DMS53 treated with DMSO at 0.1 percent for 48 hours (cell line): ENCODE measurements around the gene ZNF280B.
"Not testable (repeated sequence)": the region's sequence is repeated elsewhere in the genome, so short reads cannot be mapped to it uniquely, and the experiment has no call there.

Source experiments
- DNase-seq: peaks from one replicate; lab custom pipeline; 2025; ENCODE audit not compliant: unreplicated experiment; lab: John Stamatoyannopoulos, UW

Gene ZNF280B

GRCh38 chr22:22535662-22536061 lies 27.1 kb upstream of the ZNF280B start:
- no peak for DNase-seq

- no peak for DNase-seq
Measured at GRCh38 chr22:22534604-22535415, 26.3 kb upstream of the ZNF280B start.

DNA sequence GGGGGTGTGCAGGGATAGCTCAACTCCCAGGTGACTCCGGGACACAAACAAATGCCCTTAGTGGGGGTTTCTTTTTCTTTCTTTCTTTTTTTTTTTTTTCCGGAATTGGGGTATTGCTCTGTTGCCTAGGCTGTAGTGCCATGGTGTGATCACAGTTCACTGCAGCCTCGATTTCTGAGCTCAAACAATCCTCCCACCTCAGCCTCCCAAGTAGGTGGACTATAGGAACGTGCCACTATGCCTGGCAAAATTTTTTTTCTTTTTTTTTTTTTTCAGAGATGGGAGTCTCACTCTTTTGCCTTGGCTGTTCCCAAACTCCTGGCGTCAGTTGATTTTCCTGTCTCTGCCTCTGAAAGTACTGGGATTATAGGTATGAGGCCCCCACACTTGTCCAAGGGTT lies 25.3 kb upstream of the ZNF280B start:
- DNase-seq: no peak

DNA sequence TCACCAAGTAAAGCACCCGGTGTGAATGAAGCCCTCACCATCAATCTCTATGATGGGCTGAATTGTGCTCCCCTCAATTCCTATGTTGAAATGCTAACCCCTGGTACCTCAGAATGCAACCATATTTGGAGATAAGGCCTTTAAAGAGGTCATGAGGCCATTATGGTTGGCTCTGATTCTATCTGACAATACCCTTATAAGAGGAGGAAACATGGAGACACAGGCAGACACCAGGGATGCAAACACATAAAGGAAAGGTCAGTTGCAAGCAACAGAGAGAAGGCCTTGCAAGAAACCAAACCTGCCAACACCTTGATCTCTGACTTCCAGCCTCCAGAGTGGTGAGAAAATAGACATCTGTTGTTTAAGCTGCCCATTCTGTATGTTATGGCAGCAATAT lies 24.9 kb upstream of the ZNF280B start:
- DNase-seq: no peak

DNA sequence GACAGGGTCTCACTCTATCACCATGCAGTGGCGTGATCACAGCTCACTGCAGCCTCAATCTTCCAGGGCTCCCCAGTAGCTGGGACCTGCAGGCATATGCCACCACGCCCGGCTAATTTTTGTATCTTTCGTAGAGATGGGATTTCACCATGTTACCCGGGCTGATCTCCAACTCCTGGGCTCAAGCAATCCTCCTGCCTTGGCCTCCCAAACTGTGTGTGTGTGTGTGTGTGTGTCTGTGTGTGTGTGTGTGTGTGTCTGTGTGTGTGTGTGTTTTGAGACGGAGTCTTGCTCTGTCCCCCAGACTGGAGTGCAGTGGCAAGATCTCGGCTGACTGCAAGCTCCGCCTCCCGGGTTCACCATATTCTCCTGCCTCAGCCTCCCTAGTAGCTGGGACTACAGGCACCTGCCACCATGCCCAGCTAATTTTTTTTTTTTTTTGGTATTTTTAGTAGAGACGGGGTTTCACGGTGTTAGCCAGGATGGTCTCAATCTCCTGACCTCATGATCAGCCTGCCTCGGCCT lies 24.1 kb upstream of the ZNF280B start:
- not testable (repeated sequence) for DNase-seq

GRCh38 chr22:22531770-22532546 lies 23.4 kb upstream of the ZNF280B start:
- DNase-seq: no peak

GRCh38 chr22:22528780-22529179 lies 20.2 kb upstream of the ZNF280B start:
- no peak for DNase-seq

- DNase-seq: no peak
Measured at GRCh38 chr22:22527312-22527711, 18.8 kb upstream of the ZNF280B start.

GRCh38 chr22:22526125-22526912 lies 17.8 kb upstream of the ZNF280B start:
- DNase-seq: no peak

DNA sequence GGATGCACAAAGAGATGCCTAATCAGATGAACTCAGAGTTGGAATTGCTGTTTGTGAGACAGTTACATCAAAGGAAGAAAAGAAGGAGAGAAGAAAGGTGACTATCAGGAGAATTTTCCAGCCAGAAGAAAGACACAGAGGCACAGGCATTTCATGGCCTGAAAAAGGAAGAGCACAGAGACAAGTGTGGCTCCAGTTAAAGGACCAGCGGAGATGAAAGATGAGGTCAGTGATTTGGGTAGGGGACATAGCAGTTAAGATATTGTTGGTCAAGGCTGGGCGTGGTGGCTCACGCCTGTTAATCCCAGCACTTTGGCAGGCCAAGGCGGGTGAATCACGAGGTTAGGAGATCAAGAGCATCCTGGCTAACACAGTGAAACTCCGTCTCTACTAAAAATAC lies 15.0 kb upstream of the ZNF280B start:
- DNase-seq: no peak

GRCh38 chr22:22521631-22522030 lies 13.1 kb upstream of the ZNF280B start:
- DNase-seq: no peak

GRCh38 chr22:22520667-22521602 lies 12.4 kb upstream of the ZNF280B start:
- no peak for DNase-seq

GRCh38 chr22:22520020-22520656 lies 11.6 kb upstream of the ZNF280B start, which contains the start of gene ZNF280A:
Gene ZNF280A (minus strand): TSS chr22:22520270. CDS start chr22:22515630, 4,640 bp downstream.
- no peak for DNase-seq

GRCh38 chr22:22519591-22519990 lies 11.0 kb upstream of the ZNF280B start:
- no peak for DNase-seq

DNA sequence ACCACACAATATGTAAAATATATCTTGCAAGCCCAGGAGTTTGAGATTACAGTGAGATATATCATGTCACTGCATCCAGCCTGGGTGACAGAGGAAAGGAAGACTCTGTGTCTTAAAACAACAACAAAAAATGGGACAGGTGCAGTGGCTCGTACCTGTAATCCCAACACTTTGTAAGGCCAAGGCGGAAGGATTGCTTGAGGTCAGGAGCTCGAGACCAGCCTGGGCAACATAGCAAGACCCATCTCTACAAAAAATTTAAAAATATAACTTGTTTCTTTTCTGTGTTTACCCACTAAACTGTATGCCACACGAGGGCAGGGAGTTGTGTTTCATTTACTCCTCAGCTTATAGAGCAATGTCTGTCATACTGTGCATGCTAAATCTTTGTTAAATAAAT lies 8.4 kb upstream of the ZNF280B start:
- DNase-seq: no peak

DNA sequence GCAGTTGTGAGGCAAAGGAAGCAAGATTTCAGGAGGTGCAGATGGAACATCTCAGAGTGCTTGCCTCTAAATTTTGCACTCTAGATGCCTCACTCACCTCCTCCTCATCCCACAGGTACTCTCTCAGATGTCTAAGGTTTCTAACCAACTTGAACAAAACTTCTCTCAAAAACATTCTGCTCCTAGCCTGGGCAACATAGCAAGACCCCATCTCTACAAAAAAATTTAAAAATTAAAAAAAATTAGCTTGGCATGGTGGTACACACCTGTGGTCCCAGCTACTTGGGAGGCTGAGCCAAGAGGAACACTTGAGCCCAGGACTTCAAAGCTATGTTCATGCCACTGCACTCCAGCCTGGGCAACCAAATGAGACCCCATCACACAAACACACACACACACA lies 7.3 kb upstream of the ZNF280B start:
- no peak for DNase-seq

- DNase-seq: not testable (repeated sequence)
Measured at GRCh38 chr22:22514431-22514830, 5.9 kb upstream of the ZNF280B start.

DNA sequence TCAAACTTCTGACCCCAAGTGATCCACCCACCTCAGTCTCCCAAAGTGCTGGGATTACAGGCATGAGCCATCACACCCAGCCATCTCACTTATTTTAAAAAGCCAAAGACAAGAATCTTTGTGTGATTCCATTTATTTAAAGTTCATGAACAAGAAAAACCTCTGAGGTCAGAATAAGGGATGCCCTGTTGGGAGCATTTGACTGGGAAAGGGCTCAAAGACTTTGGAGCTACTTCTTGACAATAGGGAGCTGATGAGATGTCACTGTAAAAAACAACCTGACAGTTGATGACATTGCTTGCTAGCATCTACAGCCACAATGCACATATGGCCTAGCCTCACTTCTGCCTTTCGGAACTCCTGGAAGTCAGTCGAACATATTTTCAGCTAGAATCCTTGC lies 5.1 kb upstream of the ZNF280B start:
- DNase-seq: no peak

GRCh38 chr22:22512951-22513350 lies 4.4 kb upstream of the ZNF280B start:
- no peak for DNase-seq

- not testable (repeated sequence) for DNase-seq
Measured at GRCh38 chr22:22510833-22511232, 2.3 kb upstream of the ZNF280B start.
